Fibroblast of skin of scalp (primary cell): Measurements from ENCODE around the gene ZNF397. TPM values are rescaled to one million over a fixed set of nuclear protein-coding genes. Genes with fewer than 3 reads are reported as not detected.
A peak's percentile ranks its signal among the peaks of the same experiment; 100 is the strongest.
"Not testable (repeated sequence)": the region's sequence is repeated elsewhere in the genome, so short reads cannot be mapped to it uniquely, and the experiment has no call there.

ENCODE experiments used
- DNase-seq: peaks from one replicate; pipeline ENCODE4 v3.0.0-alpha.2; 2013
- polyA plus RNA-seq, 2 experiments: library from polyadenylated mRNA; unstranded; fragments of 120-200 nt; gene quantifications; one replicate each; pipeline ENCODE4 v1.2.1, GENCODE V29; 2013; ENCODE audit not compliant: insufficient read length in 2 of 2

ZNF397 gene
- polyA plus RNA-seq (2013, experiment 1 of 2; ENCODE audit: insufficient read length), result 13.3 TPM
- 13.8 TPM for polyA plus RNA-seq (2013, experiment 2 of 2; ENCODE audit: insufficient read length)

DNA sequence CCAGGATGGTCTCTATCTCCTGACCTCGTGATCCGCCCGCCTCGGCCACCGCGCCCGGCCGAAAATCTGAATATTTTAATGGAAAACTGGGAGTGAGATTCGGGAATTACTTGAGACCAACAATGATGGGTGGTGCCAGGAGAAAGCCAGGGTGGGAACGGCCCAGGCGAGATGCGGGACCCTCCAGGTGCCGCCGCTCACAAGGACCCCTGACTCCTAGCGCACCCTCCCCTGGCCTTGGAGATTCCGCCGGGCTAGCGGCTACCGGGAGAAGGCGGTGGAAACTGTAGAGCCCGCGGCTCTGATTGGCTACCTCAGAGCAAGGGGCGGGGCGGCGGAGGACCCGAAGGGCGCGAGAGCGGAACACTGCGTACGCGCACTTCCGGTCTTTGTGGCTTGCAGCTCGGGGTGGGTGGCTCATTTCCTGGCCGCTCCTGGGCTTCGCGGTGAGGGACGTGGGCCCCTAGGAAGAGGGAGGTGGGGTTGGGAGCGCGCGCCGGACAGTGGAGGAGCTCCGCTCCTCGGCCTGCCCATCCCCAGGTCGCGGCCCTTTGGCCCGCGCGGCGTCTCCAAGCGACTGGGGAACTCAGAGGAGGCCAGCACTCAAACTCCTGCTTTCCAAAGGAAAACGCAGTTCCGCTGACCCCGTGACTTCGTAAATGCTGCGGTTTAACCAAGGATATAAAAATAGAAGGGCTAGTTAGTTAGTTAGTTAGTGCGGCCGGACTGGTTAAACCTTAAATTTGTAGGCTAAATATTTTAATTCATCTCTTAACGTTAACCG is at the start of gene ZNF397:
TSS of gene ZNF397 (plus strand) at position 371 of the 784 bp plus-strand sequence. CDS start 1,437 bp downstream, outside the sequence.
- DNase-seq, result peak; percentile 97

DNA sequence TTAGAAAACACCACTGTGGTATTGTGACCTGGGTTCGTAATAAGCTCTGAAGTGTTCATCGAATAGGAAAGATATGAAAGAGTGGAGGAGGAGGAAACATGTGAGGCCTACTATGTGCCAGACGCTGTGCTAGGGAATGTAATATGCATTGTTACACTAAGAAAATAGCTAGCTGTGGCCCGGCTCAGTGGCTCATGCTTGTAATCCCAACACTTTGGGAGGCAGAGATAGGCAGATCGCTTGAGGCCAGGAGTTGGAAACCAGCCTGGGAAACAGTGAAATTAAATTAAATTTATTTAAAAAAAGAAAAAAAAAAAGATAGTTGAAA is 49.2 kb upstream of the ZNF397 start:
- no peak for DNase-seq

DNA sequence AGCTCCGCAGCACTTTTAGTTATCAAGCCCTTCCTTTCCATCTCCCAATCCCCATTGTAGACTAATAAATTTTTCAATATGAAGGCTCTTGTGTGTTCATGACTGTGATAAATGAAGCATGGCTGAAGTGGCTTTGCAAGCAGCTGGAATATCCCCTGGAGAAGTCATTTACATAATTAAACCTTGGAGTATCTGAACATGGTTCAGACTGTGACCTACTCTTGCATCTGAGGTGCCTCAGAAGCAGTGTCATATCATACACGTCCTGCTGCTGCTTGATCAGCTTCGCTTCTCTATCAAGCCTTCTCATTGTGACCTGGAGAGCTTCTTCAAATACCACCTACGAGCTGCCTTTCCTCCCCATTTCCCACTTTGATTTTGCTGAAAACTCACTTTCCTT is 48.4 kb upstream of the ZNF397 start:
- DNase-seq, result no peak

DNA sequence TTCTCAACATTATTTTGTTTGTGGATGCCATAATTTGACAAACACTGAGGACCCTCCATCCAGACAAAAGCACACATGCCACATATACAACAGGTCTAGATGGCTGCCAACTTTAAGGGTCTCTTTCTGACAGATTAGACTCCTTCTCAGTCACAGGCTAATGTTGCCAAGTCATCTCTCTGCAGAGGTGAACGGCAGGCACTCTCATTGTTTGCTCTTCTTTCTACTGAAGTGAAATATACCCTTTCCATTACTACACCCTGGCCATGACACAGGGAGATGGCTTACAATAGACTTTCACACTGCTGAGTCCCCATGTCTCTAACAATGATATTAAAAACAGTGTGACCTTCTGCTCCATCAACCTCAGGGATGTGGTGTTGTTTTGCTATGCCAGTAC is 47.5 kb upstream of the ZNF397 start:
- no peak for DNase-seq

DNA sequence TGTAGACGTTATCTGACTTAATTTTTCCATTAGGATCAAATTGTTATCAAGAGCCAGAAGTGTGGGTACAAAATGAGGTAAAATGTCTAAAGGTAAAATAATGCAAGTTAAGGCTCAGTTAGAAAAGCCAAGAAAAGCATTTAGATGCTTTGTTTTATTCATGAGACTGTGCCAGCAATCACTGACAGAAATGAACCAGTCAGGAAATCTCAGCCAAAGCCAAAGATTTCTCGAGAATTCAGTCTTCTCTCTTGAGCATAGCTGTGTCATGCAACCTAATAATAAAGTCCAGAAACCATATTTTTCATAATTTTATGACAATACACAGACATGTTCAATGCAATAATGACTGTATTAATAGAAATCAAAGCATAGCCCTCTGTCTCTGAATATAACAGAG is 43.5 kb upstream of the ZNF397 start:
- DNase-seq, result no peak

DNA sequence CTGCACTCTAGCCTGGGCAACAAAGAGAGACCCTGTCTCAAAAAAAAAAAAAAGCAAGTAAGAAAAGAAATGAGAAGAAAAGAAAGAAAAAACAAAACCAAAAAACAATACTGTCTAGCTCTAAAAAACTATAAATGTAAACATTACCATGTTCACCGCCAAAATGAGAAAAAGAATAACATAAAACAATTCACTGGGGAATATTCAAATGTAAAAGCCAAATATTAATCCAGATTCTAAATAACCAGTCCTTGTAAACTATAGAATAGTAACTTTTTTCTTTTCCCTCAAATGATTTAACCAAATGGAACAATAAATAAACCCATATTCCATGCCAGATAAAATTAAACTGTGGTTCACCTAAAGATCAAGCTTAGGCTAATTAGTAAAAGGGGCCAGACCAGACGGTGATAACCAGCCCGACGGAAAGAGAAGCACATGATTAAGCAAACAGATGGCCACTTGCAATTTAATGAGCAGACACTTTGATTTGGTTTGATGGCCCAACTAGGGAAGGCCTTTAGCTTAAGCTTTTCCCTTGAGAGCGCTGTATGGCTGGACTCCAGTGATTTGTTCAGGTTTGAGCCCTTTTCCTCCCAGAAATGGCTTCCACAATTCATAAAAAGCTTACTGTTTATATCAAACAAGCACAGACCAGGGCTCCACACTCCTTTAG is 39.4 kb upstream of the ZNF397 start:
- no peak for DNase-seq

DNA sequence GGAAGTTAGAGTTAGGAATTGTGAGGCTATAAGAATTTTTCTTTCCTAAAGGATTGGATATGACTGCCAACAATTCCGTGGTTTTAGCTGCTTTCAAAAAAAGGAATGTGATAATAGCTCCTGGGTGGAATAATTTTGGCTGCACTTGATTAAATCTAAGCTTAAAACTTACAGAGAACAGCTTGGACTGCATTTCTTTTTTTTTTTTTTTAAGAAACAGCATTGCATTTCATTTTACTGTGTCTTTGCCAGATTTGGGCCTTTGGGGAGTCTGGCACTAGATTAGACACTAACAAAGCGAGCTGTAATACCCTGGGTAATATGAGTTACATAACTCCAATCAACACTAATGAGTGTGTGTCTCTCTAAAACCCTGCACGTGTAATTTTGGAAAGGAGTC is 37.8 kb upstream of the ZNF397 start:
- peak; percentile 69 for DNase-seq

DNA sequence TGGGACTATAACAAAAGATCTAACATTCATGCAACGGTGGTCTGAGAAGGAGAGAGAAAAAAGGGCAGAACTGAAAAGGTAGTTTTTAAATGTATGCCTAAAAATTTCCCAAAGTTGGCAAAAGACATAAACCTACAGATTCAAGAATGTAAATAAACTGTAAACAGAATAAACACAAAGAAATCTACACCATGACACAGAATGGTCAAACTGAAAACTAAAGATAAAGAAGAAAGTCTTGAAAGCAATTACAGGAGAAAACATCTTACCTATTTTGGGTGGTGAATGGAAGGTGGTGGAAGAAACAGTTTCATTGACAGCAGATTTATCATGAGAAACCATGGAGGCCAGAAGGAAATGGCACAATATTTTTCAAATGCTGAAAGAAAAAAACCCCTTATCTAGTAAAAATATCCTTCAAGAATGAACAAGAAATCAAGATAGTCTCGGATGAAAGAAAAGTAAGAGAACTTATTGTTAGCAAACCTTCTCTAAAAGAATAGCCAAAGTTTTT is 35.6 kb upstream of the ZNF397 start:
- no peak for DNase-seq

DNA sequence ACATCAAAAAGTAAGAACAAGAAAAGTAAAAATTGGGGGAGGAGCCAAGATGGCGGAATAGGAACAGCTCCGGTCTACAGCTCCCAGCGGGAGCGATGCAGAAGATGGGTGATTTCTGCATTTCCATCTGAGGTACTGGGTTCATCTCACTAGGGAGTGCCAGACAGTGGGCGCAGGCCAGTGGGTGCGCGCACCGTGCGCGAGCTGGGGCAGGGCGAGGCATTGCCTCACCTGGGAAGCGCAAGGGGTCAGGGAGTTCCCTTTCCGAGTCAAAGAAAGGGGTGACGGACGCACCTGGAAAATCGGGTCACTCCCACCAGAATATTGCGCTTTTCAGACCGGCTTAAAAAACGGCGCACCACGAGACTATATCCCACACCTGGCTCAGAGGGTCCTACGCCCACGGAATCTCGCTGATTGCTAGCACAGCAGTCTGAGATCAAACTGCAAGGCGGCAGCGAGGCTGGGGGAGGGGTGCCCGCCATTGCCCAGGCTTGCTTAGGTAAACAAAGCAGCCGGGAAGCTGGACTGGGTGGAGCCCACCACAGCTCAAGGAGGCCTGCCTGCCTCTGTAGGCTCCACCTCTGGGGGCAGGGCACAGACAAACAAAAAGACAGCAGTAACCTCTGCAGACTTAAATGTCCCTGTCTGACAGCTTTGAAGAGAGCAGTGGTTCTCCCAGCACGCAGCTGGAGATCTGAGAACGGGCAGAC is 34.9 kb upstream of the ZNF397 start:
- not testable (repeated sequence) for DNase-seq

DNA sequence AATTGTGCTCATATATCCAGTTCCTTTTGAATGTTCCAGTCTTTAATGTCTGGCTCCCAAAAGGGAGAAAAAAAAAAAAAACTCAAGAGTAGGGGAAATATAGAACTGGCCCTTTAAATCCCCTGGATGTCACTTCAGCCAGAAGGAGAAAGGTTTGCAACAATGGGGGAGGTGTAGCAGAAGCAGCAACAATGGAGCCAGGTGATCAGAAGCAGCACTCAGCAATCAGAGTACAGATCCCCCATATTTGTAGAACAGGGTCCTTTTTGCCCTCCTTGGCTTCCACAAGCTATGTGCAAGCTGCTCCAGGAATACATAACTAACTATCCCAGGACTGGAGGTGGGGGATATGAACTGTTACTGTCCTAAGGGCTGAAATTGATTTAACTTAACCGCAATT is 25.8 kb upstream of the ZNF397 start:
- no peak for DNase-seq

DNA sequence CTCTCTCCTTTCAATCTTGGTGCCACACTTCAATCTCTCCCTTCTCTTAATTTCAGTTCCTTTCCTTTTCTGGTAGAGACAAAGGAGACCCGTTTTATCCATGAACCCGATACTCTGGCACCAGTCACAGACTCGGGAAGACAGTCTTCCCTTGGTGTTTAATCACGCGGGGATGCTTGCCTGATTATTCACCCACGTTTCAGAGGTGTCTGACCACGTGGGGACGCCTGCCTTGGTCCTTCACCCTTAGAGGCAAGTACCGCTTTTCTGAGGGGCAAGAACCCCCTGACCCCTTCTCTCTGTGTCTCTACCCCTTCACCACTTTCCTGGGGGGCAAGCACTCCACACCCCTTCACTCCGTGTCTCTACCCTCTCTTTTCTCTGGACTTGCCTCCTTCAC is 24.2 kb upstream of the ZNF397 start:
- DNase-seq, result not testable (repeated sequence)

DNA sequence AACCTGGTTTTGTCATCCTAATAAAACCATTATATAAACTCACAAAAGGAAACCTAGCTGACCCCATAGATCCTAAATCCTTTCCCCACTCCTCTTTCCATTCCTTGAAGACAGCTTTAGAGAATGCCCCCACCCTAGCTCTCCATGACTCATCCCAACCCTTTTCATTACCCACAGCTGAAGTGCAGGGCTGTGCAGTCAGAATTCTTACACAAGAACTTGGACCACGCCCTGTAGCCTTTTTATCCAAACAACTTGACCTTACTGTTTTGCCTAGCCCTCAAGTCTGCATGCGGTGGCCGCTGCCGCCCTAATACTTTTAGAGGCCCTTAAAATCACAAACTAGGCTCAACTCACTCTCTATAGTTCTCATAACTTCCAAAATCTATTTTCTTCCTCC is 21.5 kb upstream of the ZNF397 start:
- DNase-seq, result peak; percentile 1

DNA sequence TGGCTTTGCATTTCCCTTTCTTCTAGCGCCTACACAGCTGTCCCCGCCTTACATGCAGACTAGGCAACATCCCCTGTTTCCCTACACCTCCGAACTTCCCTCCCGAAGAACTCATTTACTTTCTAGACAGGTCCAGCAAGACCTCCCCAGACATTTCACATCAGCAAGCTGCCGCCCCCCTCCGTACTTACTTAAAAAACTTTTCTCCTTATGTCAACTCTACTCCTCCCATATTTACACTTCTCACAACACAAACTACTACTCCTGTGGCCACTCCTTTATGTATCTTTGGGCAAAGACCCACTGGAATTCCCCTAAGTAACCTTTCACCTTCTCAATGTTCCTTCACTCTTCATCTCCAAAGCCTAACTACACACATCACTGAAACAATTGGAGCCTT is 20.4 kb upstream of the ZNF397 start:
- no peak for DNase-seq

DNA sequence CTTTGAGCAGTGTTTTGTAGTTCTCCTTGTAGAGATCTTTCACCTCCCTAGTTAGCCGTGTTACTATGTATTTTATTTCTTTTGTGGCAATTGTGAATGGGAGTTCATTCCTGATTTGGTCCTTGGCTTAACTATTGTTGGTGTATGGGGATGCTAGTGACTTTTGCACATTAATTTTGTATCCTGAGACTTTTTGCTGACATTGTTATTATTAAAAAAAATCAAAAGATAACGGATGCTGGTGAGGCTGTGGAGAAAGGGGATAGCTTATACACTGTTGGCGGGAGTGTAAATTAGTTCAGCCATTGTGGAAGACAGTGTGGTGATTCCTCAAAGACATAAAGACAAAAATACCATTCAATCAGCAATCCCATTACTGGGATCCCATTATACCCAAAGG is 17.0 kb upstream of the ZNF397 start:
- DNase-seq, result no peak

DNA sequence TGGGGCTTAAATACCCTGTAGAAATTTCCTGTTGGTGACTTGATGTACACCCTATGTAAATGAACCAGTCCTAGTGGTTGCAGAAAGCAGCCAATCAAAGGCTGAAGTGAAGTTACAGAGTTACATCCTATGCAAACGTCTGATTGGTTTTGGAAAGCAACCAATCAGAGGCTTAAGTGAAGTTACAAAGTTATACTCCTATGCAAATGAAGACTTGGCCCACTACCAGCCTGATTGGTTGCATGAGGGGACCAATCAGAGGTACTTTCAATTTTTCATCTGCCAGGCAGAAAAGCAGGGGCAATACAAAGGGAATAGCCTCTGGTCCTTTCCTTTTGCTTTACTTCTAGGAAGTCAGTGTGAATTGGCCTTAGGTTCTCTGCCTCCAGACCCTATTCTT is 13.6 kb upstream of the ZNF397 start:
- peak; percentile 11 for DNase-seq

DNA sequence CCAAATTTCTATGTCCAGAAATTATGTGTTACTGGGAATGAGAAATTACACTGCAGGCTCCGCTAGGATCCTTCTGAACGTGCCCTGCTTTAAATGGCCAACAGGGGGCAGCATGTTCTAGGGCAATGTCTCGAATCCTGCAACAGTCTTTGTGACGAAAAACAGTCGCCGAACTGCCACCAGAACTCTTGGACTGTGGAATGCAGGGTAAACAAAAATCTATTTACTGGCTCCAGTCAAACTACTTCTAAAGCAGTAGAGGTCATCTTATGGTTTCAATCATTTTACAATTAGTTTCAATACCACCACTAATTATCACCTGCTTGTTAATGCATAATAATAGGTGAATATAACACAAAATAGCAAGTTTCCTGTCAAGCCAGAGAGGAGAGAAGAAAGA is 9.8 kb upstream of the ZNF397 start:
- DNase-seq, result peak; percentile 72

DNA sequence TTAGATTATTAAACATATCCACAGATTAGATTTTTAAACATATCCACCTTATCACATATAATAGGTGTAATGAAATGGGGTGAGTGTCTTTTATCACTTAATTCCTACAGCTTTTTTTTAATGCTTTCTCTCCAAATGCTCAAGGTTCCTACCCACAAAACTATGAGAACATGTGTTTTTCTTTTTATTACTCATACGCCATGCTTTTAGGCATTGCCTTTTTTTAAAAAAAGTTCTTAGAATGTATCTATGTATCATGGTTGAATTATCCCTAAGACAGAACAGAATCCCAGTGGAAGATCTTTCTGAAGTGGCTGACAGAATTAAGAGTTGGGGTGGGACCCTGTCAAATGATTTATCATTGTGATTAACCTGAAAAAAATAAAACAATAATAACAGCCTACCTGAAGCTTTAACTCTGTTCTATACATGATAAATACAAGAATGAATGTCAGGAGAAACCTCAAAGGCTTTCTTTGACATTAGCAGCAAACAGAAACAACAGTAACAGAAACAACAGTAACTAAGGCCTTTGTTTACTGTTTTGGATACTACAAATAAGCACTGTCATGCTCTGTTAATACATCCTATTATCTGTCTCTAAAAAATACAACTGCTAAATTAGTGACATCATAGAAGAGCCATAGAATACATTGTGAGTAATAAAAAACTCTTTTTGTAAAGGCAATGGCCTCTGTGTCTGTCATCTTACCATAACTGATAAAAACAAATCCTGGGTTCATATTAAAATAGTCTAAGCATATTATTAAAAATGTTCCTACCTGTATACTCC is 4.1 kb upstream of the ZNF397 start:
- peak; percentile 43 for DNase-seq

DNA sequence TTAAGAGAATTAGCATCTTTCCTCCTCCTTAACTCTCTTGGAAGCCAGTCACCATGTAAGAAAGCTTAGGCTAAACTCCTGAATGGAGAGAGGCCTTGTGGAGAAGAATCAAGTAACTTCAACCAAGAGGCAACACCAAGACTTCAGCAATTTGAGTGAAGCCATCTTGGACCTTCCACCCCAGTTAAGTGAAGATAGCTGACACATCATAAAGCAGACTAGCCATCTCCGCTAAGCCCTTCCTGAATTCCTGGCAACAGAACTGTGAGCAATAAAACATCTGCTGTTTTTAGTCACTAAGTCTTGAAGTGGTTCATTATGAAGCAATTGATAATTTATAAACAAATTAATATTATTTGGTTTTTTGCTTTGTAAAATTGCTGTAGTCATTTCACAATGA is 1.5 kb upstream of the ZNF397 start:
- DNase-seq, result no peak

DNA sequence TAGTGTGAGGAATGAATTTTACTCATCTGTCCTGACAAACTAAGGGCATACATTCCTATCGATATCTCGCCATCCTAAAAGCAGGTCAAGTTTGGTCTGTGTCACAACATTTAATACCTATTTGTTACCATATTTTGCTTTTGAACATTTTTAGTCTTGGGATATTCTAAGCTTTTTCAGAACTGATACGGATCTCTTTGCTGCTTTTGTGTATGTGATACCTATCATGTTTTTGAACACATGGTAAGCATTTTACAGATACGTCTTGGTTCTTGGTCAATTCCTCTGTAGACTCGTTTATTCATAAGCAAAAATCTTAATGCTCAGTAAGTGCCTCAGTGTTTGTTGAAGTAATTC is 592 bp downstream of the ZNF397 start:
- no peak for DNase-seq

DNA sequence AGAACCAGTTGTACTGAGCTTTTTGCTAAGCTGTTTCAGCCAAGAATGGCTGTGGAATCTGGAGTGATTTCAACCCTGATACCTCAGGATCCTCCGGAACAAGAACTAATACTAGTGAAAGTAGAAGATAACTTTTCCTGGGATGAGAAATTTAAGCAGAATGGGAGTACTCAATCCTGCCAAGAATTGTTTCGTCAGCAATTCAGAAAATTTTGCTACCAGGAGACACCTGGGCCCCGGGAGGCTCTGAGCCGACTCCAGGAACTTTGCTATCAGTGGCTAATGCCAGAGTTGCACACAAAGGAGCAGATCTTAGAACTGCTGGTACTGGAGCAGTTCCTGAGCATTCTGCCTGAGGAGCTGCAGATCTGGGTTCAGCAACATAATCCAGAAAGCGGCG is 1.6 kb downstream of the ZNF397 start:
- DNase-seq, result no peak

DNA sequence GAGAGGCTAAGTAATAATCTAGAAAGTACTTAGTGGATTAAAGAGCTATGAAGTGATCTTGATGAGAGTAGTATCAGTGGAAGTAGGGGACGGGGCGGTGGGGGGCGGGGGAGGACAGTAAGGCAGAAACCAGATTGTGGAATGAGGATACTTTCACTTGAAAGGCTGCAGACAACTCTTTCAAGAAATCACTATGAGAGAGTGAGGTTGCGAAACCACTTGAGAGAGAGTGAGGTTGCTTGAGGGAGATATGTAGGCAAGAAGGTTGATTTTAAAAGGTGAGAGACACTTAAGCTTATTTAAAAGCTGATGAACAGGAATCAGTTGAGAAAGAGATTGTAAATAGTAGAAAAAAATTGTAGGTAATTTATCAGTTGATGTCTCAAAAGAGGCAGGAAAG is 3.8 kb downstream of the ZNF397 start:
- no peak for DNase-seq

DNA sequence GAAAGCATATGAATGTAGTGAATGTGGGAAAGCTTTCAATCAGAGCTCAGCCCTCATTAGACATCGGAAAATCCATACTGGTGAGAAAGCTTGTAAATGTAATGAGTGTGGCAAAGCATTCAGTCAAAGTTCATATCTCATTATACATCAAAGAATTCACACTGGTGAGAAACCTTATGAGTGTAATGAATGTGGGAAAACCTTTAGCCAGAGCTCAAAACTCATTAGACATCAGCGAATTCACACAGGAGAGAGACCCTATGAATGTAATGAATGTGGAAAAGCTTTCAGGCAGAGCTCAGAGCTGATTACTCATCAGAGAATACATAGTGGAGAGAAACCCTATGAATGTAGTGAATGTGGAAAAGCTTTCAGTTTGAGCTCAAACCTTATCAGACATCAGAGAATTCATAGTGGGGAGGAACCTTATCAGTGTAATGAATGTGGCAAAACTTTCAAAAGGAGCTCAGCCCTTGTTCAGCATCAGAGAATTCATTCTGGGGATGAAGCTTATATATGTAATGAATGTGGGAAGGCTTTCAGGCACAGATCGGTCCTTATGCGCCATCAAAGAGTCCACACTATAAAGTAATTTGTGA is 5.0 kb downstream of the ZNF397 start:
- DNase-seq, result no peak
